ENCODE data around the gene GTPBP3.

Gene GTPBP3

GRCh38 chr19:17335575-17335974 lies 1.8 kb upstream of the GTPBP3 start:
- H3K27me3 ChIP-seq (ENCODE audit: insufficient read depth, low read length, poor library complexity), result no peaks in the 10 kb centered on the region
- TF ChIP-seq CTCF (IDR thresholded peaks at IDR 0.05; ENCODE audit: borderline replicate concordance, extremely low read depth, low read length, poor library complexity, severe bottlenecking), result no peak
- no peak for TF ChIP-seq EZH2 (IDR thresholded peaks at IDR 0.05; ENCODE audit: borderline replicate concordance, low read depth, low read length, severe bottlenecking)
- H3K4me2 ChIP-seq (ENCODE audit: insufficient read depth, low read length), result peak overlapping the region; percentile 99
- no peak overlapping the region for H3K27ac ChIP-seq (ENCODE audit: low read length)
- DNase-seq, result no peak
- H3K4me1 ChIP-seq (ENCODE audit: insufficient read depth, low read length), result peaks cover 56% of the 10 kb centered on the region
- no peaks in the 10 kb centered on the region for H3K9me3 ChIP-seq (ENCODE audit: insufficient read depth, low read length, severe bottlenecking)
- peaks cover 17% of the 10 kb centered on the region for H3K36me3 ChIP-seq (ENCODE audit: insufficient read depth, low read length)
- 0 out of 2 replicates have a peak overlapping the region, but pooled peaks have one; percentile 94 for H3K9ac ChIP-seq (ENCODE audit: low read depth, low read length)
- no peak for ATAC-seq (ENCODE audit: insufficient read depth, low read depth)
- H4K20me1 ChIP-seq (ENCODE audit: insufficient read depth, low read length), result peaks cover 9% of the 10 kb centered on the region
- H3K79me2 ChIP-seq (ENCODE audit: insufficient read depth, low read length), result peaks cover 18% of the 10 kb centered on the region
- peak overlapping the region; percentile 76 for H2AFZ ChIP-seq (ENCODE audit: low read depth, low read length)
- peak overlapping the region in 1 of 2 experiments; percentile 99; a peak in 2 of 4 replicates for H3K4me3 ChIP-seq (ENCODE audit: low read depth in 1 of 2, low read length in 2 of 2)

DNA sequence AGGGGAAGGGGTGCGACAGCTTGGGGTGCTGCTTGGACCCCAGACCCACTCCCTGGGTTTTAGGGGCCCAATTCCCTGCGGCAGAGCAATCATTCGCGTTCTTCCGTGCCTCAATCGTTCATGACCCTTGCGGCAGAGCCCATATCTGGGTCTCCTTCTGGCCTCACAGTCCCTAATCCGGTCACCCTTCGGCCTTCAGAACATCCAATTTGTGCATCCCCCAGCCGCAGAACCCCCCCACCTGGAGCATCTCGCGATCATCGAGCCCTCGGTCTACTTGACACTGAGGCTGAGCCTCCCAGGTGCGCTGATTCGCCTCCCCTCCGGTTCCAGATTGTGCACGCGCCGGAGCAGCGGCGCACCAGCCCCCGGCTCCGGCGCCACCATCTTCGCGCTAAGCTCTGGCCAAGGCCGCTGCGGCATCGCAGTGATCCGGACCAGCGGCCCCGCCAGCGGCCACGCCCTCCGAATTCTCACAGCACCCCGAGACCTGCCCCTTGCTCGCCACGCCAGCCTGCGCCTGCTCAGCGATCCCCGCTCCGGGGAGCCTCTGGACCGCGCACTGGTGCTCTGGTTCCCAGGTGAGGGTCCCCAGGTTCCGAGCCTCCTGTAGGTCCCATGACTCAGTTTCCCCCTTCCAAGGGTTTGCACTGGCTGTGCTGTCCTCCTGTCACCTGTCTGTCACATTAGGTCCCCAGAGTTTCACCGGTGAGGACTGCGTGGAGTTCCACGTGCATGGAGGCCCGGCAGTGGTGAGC lies 501 bp downstream of the GTPBP3 start:
- Histone ChIP-seq H3K27ac (ENCODE audit: low read length) (peak overlapping the region; percentile 79), H4K20me1 (ENCODE audit: insufficient read depth, low read length) (peaks cover 9% of the 10 kb centered on the region), H3K4me3 (ENCODE audit: low read depth in 1 of 2, low read length in 2 of 2) (peak overlapping the region; percentile 60 to 99), H3K4me1 (ENCODE audit: insufficient read depth, low read length) (peaks cover 52% of the 10 kb centered on the region), H3K36me3 (ENCODE audit: insufficient read depth, low read length) (peaks cover 32% of the 10 kb centered on the region), H3K9ac (ENCODE audit: low read depth, low read length) (peak overlapping the region; percentile 94), H3K9me3 (ENCODE audit: insufficient read depth, low read length, severe bottlenecking) (no peaks in the 10 kb centered on the region), H3K27me3 (ENCODE audit: insufficient read depth, low read length, poor library complexity) (no peaks in the 10 kb centered on the region), H3K4me2 (ENCODE audit: insufficient read depth, low read length) (peak overlapping the region; percentile 99), H3K79me2 (ENCODE audit: insufficient read depth, low read length) (peaks cover 20% of the 10 kb centered on the region), H2AFZ (ENCODE audit: low read depth, low read length) (peak overlapping the region; percentile 78)
- ATAC-seq (ENCODE audit: insufficient read depth, low read depth) (no peak), DNase-seq (peak; percentile 52)
- TF ChIP-seq CTCF (IDR thresholded peaks at IDR 0.05; ENCODE audit: borderline replicate concordance, extremely low read depth, low read length, poor library complexity, severe bottlenecking) (no peak), EZH2 (IDR thresholded peaks at IDR 0.05; ENCODE audit: borderline replicate concordance, low read depth, low read length, severe bottlenecking) (no peak)

DNA sequence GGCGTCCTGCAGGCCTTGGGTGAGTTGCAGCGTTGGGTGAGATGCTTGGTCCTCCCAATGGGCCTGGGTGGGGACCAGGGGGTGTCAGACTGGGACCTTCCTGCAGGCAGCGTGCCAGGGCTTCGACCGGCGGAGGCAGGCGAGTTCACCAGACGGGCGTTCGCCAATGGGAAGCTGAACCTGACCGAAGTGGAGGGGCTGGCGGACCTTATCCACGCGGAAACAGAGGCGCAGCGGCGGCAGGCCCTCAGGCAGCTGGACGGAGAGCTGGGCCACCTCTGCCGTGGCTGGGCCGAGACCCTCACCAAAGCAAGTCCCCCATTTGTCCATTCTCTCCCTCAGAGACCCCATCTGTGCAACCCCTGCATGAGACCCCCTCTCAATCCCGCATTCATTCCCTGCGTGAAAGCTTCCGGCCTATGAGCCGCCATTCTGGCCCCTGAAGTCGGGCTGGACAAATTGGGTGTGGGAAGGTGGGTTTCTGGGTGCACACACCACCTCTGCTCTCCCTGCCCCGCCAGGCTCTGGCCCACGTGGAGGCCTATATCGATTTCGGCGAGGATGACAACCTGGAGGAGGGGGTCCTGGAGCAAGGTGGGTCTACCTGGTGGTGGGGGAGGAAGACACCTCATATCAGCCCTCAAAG lies 1.2 kb downstream of the GTPBP3 start:
- peaks cover 27% of the 10 kb centered on the region for H3K36me3 ChIP-seq (ENCODE audit: insufficient read depth, low read length)
- DNase-seq, result no peak
- no peak overlapping the region for H2AFZ ChIP-seq (ENCODE audit: low read depth, low read length)
- peak overlapping the region; percentile 99 for H3K4me2 ChIP-seq (ENCODE audit: insufficient read depth, low read length)
- peaks cover 6% of the 10 kb centered on the region; the same call in 1 of the 2 replicates for H4K20me1 ChIP-seq (ENCODE audit: insufficient read depth, low read length)
- H3K27me3 ChIP-seq (ENCODE audit: insufficient read depth, low read length, poor library complexity), result no peaks in the 10 kb centered on the region
- H3K4me3 ChIP-seq (ENCODE audit: low read depth in 1 of 2, low read length in 2 of 2), result peak overlapping the region; percentile 60 to 99
- peak overlapping the region; percentile 94 for H3K9ac ChIP-seq (ENCODE audit: low read depth, low read length)
- H3K9me3 ChIP-seq (ENCODE audit: insufficient read depth, low read length, severe bottlenecking), result no peaks in the 10 kb centered on the region
- no peak for ATAC-seq (ENCODE audit: insufficient read depth, low read depth)
- H3K4me1 ChIP-seq (ENCODE audit: insufficient read depth, low read length), result peaks cover 46% of the 10 kb centered on the region
- TF ChIP-seq EZH2 (IDR thresholded peaks at IDR 0.05; ENCODE audit: borderline replicate concordance, low read depth, low read length, severe bottlenecking) (no peak), CTCF (IDR thresholded peaks at IDR 0.05; ENCODE audit: borderline replicate concordance, extremely low read depth, low read length, poor library complexity, severe bottlenecking) (no peak)
- H3K79me2 ChIP-seq (ENCODE audit: insufficient read depth, low read length), result peaks cover 20% of the 10 kb centered on the region
- peak overlapping the region; percentile 79 for H3K27ac ChIP-seq (ENCODE audit: low read length)

Measured in DND-41 (cell line).